GM19099 (cell line): ENCODE measurements around the gene KCNJ14.

Experiments
- POLR2A ChIP-seq: IDR thresholded peaks from 3 replicates; pipeline ENCODE4 v1.6.1; 2011; ENCODE audit warnings: low read depth; ENCODE audit not compliant: insufficient read length; ENCODE audit errors: extremely low read depth

KCNJ14 gene

GRCh38 chr19:48475369-48476068 lies 20.1 kb downstream of the KCNJ14 start:
- TF ChIP-seq POLR2A = no peak

DNA sequence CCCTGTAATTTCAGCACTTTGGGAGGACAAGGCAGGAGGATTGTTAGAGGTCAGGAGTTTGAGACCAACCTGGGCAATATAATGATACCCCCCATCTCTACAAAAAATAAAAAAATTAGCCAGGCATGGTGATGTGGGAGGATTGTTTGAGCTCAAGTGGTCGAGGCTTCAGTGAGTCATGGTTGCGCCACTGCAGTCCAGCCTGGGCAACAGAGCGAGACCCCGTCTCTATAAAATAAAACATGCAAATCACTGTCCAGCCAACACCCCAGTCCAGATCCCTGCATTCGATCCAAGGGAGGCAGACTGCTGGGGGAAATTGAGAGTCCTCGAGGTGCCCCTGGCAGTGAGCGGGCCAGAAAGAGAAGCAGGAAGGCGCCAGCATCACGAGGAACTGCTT lies 20.8 kb downstream of the KCNJ14 start:
- TF ChIP-seq POLR2A = no peak

DNA sequence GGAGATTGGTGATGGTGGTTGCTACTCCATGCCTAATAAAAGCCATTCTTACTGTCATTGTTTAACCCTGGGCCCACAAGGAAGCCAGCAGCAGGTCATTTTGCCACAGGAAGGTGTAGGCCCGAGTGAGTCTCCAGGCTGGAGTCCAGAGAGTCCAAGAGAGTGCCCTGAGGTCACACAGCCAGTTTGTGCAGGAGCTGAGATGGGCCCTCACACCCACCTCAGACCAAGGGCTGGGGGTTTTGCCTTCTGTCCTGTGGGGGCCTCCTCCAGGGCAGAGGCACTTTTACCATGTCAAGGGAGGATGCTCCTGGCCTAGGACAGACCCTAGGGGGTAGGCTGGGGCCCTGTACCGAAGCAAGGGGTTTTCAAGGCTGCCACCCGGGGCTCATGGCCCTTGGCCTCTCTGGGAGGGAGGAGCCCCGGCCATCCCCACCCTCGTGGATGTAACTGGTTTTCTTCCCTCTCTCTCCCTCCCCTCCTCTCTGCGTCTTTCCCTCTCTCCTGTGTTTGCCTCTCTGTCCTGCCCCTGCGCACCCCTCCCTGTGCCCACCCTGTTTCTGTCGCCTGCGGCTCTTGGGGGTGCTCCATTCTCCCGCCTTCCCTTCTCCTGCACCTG lies 21.8 kb downstream of the KCNJ14 start:
- TF ChIP-seq POLR2A = no peak

DNA sequence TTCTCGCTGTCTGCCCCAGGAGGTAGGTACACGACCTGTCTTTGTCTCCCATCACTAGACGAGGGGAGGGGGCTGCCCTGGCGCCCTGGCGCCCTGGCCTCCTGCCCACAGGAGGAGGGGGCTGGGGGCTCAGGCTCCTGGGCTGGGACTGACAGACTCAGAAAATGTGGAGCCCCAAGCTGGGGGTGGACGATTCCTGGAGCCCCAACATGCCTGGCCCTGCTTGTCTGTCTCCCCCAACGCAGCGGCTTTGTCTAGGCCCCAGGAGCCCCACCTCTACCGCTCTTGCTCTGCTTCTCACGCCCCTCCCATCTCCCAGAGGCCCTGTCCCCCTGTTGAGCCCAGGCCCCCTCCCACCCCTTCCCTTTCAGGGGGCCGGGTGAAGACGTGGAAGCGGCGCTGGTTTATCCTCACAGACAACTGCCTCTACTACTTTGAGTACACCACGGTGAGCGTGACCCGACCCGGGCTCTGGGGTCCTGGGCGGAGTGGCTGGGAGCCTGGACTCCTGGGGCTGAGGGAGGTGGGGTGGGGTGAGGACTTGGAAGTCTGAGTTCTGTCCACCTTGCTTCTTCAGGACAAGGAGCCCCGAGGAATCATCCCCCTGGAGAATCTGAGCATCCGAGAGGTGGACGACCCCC lies 22.4 kb downstream of the KCNJ14 start:
- TF ChIP-seq POLR2A = no peak

GRCh38 chr19:48478339-48479256 lies 23.2 kb downstream of the KCNJ14 start:
- TF ChIP-seq POLR2A = no peak

- TF ChIP-seq POLR2A = no peak
Observed at GRCh38 chr19:48479686-48480085, 24.3 kb downstream of the KCNJ14 start.

DNA sequence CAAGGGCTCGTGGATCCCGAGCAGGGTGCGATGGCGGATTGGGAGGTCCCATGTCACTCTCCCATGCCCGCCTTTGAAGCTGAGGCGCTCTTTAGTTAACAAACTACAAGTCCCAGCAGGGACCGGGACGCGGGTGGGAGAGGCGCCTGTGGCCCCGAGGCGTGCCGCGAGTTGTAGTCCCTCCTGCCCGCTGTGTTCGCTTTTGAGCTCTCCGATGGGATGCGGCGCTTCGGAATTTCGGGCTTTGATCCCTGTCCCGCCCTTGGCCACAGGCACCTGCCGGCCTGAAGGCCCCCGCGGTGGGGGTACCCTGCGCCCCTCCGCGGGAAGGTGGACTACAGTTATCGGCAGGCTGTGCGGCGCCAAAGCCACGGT lies 24.8 kb downstream of the KCNJ14 start:
- no peak for TF ChIP-seq POLR2A

DNA sequence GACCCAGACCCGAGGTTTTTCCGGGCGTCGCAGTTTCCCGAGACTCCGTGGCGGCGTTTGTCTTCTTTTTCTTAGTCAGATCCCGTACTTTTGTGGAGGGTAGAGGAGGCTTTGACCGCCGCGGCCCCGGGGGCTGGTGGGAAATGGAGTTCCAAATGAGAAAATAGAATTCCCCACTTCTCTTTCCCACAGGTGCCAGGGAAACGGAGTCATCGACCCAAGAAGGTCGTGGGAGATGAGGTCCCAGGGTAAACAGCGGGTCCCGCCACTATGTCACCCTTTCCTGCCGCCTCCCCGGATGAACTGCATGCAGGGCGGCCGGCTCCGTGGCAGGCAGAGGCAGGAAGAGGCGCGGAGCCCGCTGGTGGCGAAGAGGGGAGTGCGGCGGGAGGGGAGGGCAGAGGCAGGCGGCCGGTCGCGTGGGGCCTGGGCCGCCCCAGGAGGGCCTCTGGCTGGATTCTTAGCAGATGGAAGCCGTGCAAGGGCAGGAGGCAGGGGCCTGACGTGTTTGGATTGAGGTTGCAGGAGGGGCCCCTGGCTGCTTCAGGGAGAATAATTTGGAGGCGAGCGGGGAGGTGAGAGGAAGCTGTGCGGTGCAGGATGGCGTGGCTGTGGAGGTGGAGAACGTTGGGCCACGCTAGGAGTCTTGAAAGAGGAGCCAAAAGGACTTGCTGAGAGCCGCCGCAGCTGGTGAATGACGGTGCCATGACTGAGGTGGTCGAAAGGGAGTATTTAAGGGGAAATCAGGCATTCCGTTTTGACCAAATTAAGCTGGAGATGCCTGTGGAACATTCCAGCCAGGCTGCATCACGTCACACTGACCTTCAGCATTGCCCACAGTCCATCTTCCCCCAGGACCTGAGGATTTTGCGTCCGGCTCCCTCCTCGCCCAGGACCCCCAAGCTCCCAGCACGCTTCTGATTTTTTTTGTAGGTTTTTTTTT lies 25.5 kb downstream of the KCNJ14 start:
- TF ChIP-seq POLR2A = peak; percentile 25

GRCh38 chr19:48481846-48482639 lies 26.7 kb downstream of the KCNJ14 start:
- no peak for TF ChIP-seq POLR2A

DNA sequence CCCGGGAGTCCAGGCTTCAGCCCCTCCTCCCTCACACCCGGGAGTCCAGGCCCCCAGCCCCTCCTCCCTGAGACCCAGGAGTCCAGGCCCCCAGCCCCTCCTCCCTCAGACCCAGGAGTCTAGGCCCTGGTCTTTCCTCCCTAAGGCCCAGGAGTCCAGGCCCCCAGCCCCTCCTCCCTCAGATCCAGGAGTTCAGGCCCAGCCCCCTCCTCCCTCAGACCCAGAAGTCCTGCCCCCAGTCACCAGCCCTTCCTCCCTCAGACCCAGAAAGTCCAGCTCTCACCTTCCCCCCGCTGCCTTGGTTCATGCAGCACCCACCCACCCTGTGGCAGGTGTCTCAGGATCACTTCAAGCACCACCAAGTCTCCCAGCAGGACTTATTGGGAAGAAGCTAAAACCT lies 27.9 kb downstream of the KCNJ14 start:
- TF ChIP-seq POLR2A = no peak

DNA sequence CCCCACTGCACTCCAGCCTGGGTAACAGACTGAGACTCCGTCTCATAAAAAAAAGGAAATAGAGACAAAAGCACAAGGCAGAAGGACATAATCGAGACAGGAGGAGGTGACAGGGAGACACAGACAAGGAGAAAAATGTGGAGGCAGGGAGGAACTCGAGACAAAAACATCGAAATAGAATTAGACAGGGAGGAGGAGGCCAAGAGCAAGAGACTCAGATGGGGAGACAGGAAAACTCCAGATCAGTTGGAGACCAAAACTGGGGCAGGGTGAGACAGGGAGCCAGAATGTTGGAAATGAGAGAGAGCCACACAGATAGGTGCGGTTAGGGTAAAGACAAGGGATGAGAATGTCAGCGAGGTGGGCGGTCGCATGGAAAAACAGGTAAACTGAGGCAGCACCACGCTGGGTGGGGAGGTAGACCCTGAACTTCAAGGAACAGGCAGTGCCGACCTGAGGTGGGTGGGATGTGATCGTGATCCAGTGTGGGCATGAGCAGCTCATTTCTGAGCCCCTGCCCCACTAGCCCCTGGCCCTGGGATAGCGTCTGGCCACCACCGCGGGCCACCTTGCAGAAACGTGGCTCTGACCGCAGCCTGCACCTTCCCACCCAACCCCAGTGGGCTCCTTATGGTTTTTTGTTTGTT lies 29.0 kb downstream of the KCNJ14 start:
- no peak for TF ChIP-seq POLR2A

DNA sequence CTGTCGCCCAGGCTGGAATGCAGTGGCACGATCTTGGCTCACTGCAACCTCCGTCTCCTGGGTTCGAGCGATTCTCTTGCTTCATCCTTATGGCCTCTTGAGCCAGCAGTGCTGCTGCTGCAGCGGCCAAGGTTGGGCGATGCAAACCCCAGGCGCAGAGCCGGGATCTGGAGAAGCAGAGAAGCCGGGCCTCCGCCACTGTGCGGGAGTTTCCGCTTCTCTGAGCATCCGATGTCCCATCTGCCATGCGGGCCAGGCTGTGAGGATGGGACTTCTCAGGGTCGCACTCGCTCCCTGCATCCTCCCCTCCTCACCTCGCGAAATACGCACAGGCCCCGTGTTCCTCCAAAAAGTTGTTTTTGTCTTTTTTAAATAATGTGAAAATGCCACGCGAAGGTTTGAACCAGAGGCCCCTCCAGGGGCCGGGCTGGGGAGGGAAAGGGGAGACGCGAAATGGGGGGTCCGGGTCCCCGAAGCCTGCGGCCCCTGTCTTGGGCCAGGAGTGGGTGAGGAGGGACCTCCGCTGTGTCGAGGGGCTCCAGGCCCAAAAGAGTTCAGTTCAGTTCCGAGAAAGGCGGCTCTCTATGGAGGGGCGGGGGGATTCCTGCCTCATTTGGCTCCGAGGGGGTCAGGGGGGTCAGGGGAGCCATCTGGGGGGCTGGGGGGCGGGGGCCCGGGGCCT lies 29.7 kb downstream of the KCNJ14 start:
- no peak for TF ChIP-seq POLR2A
